Suprapubic skin (tissue), 4 donors: ENCODE measurements around the gene PCDHAC2.

Source experiments
- EP300 ChIP-seq: sonication (generic); formaldehyde crosslinking; IDR thresholded peaks from one replicate; pipeline ENCODE4 v1.6.1; 2017; ENCODE audit warnings: antibody characterized with exemption
- POLR2A ChIP-seq, 2 donors: fragments of 450-650 bp; IDR thresholded peaks; one replicate each; pipeline ENCODE4 v1.6.1; 2017; ENCODE audit warnings: antibody characterized with exemption in 2 of 2, mild to moderate bottlenecking in 2 of 2, moderate library complexity in 2 of 2
- POLR2AphosphoS5 ChIP-seq, 3 donors: sonication (generic); formaldehyde crosslinking; IDR thresholded peaks; one replicate each; pipeline ENCODE4 v1.6.1; 2017; ENCODE audit warnings: antibody characterized with exemption in 3 of 3
- TF ChIP-seq, protein P1 (sequence below), 2 donors: fragments of 200-600 bp in 1 of 2; fragments of 450-650 bp in 1 of 2; sonication (generic) in 1 of 2; IDR thresholded peaks; one replicate each; pipeline ENCODE4 v1.5.1; 2016 to 2019; ENCODE audit warnings: antibody characterized with exemption in 2 of 2, mild to moderate bottlenecking in 1 of 2, moderate library complexity in 1 of 2

GRCh38 chr5:140926443-140927227 is 39.6 kb upstream of the PCDHAC2 start:
- no peak for TF ChIP-seq EP300
- TF ChIP-seq, protein P1, sequence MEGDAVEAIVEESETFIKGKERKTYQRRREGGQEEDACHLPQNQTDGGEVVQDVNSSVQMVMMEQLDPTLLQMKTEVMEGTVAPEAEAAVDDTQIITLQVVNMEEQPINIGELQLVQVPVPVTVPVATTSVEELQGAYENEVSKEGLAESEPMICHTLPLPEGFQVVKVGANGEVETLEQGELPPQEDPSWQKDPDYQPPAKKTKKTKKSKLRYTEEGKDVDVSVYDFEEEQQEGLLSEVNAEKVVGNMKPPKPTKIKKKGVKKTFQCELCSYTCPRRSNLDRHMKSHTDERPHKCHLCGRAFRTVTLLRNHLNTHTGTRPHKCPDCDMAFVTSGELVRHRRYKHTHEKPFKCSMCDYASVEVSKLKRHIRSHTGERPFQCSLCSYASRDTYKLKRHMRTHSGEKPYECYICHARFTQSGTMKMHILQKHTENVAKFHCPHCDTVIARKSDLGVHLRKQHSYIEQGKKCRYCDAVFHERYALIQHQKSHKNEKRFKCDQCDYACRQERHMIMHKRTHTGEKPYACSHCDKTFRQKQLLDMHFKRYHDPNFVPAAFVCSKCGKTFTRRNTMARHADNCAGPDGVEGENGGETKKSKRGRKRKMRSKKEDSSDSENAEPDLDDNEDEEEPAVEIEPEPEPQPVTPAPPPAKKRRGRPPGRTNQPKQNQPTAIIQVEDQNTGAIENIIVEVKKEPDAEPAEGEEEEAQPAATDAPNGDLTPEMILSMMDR (IDR thresholded peaks at IDR 0.05): peak; percentile 41 to 70
- TF ChIP-seq POLR2A (IDR thresholded peaks at IDR 0.05): no peak
- TF ChIP-seq POLR2AphosphoS5 (IDR thresholded peaks at IDR 0.05): no peak
